ENCODE measurements around the gene OR2K2. TPM values are rescaled to one million over a fixed set of nuclear protein-coding genes. Genes with fewer than 3 reads are reported as not detected.

OR2K2 gene
- total and polyA plus RNA-seq, 2 experiments from 2014 or later: 0.46 TPM; not detected in 1

Other genes starting within 250 kb of the OR2K2 start
- 51.9 and 56.6 TPM in 2 replicates for gene ECPAS, start 154.2 kb upstream of the OR2K2 start, total RNA-seq
- 29.4 and 30.6 TPM in 2 replicates for gene ECPAS, start 154.2 kb upstream of the OR2K2 start, polyA plus RNA-seq
- gene ZNF483, start 195.0 kb upstream of the OR2K2 start, total RNA-seq: 4.5 and 7.2 TPM in 2 replicates
- 2.2 and 3.8 TPM in 2 replicates for gene ZNF483, start 195.0 kb upstream of the OR2K2 start, polyA plus RNA-seq

Measured in cardiac muscle cell (in vitro differentiated cells and primary cell).